DLD1 (cell line): ENCODE data around the gene TGFB1.
"Not testable (repeated sequence)": the region's sequence is repeated elsewhere in the genome, so short reads cannot be mapped to it uniquely, and the experiment has no call there.

ENCODE experiments used
- in situ Hi-C: cut with HindIII; loops from 2 replicates; pipeline ENCODE4 v1.10.0; 2017; ENCODE audit warnings: low sequenced_read_pairs

Gene TGFB1

DNA sequence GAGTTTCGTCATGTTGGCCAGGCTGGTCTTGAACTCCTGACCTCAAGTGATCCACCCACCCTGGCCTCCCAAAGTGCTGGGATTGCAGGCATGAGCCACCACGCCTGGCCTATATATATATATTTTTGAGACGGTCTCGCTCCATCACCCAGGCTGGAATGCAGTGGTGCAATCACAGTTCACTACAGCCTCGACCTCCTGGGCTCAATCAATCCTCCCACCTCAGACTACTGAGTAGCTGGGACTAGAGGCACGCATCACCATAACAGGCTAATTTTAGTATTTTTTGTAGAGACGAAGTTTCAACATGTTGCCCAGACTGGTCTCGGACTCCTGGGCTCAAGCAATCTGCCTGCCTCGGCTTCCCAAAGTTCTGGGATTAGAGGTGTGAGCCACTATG lies 6.8 kb downstream of the TGFB1 start:
- in situ Hi-C loops: not testable (repeated sequence)

DNA sequence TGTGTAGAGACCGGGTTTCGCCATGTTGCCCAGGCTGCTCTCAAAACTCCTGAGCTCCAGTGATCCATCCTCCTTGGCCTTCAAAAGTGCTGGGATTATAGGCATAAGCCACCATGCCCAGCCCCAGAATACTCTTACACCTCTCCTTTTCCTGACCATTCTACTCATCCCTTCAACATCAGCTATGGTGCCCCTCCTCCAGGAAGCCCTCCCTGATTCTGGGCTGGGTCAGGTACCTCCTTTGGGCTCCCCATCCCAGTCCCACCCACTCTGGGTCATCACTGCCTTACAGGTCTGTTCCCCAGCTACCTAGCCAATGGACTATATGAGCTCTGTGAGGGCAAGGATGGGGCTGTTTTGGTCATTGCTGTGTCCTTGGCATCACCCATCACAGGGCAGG lies 9.6 kb downstream of the TGFB1 start:
- in situ Hi-C loops: no loop called here

DNA sequence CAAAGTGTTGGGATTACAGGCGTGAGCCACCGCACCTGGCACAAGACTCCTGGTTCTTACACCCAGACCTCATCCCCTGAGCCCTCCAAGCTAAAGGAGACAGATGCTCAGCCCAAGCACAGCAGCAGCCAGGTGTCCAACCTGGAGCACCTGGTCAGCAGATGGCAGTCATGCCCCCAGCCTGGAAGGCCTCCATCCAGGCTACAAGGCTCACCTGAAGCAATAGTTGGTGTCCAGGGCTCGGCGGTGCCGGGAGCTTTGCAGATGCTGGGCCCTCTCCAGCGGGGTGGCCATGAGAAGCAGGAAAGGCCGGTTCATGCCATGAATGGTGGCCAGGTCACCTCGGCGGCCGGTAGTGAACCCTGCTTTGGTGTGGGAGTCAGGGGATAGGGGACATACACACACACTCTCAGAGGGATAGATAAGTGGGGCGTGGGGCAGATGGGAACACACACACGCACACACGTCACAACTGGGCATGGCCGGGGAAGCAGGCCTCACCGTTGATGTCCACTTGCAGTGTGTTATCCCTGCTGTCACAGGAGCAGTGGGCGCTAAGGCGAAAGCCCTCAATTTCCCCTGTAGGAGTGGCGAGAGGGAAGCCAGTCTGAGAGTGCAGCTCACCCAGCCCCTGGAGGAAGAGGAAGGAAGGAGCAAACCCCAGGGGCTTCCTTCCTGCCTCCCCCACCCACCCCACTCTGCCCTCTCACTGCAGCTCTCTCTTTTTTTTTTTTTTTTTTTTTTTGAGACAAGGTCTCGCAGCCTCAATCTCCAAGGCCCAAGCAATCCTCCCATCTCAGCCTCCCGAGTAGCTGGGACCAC lies 11.8 kb downstream of the TGFB1 start:
- in situ Hi-C loops: no loop called here

DNA sequence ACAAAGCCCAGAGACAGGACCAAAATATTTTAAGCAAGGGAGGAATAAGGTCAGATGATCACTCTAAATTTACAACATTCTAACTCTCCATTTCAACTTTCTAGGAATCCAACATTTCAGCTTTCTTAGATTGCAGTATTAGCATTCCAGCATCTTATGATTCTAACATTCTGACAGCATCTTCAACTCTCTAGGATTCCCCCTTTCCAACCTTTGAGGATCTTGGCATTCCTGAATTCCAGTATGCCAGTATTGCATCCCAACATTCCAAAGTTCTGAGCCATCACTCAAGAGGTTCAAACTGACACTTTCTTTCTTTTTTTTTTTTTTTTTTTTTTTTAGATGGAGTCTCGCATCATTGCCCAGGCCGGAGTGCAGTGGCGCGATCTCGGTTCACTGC lies 13.8 kb downstream of the TGFB1 start:
- in situ Hi-C loops: no loop called here

DNA sequence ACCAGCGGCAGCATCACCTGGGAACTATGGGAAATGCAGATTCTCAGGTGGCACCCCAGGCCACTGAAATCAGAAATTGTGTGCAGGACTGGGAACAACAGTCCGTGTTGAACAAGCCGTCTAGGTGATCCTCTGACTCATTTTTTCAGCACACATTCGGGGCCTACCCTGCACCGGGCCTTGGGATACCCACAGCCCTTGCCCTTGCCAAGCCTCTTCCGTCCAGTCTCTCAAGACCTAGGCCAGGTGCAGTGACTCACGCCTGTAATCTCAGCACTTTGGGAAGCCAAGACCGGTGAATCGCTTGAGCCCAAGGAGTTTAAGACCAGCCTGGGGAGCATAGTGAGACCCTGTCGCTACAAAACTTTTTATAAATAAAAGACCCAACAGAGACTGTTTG lies 18.3 kb downstream of the TGFB1 start:
- in situ Hi-C loops: no loop called here

DNA sequence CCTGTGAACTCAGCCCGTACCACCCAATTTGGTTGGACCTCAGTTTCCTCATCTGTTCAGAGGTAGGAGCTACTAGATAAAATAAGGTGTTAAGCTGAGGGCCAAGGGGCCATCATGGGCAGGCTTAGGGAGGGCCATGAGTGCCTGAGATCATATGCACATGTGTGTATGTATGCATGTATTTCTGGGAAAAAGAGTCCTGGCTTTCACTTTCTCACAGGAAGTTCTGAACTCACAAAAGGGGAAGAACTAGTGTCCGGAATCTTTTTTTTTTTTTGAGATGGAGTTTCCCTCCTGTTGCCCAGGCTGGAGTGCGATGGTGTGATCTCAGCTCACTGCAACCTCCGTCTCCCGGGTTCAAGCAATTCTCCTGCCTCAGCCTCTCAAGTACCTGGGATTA lies 18.9 kb downstream of the TGFB1 start:
- in situ Hi-C loops: no loop called here

DNA sequence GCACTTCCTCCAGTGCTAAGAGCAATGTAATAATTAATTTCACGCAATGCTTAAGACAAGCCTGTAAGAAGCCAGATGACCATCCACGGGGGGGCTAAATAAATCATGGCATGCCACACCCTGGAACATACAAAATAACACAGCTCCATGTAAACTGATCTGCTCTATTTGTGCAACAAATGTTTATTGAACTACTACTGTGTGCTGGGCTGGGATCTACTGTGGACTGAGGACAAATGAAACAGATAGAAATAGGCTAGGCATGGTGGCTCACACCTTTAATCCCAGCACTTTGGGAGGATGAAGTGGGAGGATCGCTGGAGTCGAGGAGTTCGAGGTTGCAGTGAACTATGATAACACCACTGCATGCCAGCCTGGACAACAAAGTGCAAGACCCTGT lies 21.3 kb downstream of the TGFB1 start:
- in situ Hi-C loops: no loop called here

DNA sequence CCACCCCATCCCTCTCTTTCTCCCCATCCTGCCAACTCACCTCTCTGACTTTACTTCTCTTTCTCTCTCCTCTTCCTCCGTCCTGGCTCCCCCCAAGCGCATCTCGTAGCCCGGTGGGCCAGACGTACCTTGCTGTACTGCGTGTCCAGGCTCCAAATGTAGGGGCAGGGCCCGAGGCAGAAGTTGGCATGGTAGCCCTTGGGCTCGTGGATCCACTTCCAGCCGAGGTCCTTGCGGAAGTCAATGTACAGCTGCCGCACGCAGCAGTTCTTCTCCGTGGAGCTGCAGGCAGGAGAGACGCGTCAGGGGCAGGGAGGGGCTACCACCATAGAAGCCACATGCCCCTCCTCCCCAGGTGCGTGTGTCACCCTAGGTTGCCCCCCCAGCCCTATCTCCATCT lies 21.7 kb downstream of the TGFB1 start:
- in situ Hi-C loops: no loop called here

DNA sequence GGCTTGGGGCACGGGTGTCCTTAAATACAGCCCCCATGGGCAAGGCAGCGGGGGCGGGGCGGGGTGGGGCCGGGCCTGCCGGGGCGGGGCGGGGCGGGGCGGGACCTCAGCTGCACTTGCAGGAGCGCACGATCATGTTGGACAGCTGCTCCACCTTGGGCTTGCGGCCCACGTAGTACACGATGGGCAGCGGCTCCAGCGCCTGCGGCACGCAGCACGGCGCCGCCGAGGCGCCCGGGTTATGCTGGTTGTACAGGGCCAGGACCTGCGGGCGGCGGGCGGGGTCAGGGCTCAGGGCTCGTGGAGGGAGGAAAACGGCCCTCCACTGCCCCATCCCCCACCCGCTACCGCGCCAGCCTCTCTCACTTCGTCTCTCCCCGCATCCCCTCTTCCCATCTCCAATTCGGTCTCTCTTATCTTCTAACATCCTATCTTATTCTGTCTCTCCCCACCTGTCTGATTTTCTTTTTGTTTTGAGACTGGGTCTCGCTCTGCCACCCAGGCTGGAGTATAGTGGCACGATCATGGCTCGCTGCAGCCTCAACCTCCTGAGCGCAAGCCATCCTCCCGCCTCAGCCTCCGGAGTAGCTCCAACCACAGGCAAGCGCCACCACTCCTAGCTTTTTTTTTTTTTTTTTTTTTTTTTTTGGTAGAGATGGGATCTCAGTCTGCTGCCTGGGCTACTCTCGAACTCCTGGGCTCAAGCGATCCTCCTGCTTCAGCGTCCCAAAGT lies 22.6 kb downstream of the TGFB1 start:
- in situ Hi-C loops: no loop called here

DNA sequence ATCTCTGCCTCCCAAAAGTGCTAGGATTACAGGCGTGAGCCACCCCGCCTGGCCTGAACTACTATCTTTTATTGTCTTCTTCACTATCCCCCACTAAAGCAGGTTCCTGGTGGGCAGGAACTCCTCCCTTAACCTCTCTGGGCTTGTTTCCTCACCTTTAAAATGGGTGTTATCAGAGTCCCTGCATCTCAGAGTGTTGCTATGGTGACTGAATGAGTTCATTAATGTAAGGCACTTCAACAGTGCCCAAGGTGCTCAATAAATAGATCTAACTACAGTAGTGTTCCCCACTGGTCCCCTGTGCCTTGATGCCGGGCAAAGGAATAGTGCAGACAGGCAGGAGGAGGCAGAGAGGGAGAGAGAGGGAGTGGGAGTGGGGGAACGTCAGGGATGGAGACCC lies 23.2 kb downstream of the TGFB1 start:
- in situ Hi-C loops: no loop called here

DNA sequence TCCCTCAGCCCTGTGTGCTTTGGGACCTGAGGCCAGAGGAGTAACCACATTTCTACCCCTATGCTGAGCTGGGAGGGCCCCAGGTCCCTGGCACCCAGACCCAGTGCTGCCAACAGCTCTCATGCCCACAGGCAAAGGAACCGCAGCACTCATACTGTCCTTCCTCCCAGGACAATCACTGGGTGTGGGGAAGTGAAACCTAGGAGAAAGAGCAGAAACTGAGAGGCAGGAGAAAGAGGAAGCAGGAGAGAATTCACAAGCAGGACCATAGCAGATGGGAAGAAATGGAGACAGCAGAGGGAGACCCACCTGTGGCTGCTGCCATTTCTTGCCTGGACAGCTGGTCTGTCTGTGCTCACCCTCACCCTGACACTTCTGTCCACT lies 24.9 kb downstream of the TGFB1 start:
- in situ Hi-C loops: no loop called here

DNA sequence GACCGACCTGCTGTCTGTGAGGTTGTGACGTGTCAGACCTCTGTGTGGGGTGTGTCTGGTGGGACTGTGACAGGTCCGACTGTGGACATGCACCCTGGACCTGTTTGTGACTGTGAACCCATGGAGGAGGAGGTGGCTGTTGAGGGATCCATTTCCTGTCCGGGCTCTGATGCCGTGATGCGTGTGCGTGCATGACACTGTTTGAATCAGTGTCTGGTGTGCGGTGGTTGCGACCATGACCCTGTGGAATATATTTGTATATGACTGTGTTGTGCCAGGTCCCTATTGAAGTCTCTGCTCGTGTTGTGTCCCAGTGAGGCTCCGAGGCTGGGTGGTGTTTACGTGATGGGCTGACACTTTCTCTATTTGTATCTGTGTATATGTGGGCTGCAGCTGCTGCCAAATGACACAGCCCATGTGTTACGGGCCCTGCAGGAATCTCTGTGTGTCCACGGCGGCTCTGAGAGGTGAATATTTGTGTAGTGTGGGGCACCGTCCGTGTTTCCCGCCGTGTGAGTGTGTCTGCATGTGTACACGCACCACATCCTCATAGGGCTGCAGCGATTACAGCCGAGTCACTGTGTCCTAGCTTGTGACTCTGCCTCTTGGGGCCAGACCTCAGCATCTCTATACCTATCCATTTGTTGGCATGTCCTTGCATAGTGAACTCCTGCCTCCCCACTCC lies 25.4 kb downstream of the TGFB1 start:
- in situ Hi-C loops: no loop called here

DNA sequence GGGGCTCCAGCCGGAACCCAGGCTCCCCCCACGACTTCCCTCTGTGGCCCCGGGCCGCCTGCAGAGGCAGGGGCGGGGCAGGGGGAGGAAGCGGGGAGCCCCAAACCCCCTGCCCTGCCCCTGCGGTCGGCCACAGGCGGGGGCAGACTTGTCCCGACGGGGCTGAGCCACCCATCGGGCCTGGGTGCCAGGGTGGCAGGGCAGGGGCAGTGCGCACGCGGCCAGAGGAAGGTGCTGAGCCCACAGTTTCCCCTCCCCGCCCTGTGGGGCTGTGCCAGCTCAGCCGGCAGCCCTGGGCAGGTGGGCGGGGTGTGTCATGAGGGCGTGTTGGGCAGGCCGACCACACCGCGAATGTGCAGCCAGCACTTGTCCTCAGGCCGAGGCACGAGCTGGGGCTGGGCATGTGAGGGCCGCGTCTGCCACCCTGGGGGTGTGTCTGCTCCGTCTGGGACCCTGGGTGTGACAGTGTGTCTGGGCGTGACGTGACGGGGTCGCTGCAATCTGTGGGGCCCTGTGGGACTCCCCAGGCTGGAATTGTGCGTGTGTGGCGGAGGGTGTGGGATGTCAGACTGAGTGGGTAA lies 26.1 kb downstream of the TGFB1 start:
- in situ Hi-C loops: no loop called here

DNA sequence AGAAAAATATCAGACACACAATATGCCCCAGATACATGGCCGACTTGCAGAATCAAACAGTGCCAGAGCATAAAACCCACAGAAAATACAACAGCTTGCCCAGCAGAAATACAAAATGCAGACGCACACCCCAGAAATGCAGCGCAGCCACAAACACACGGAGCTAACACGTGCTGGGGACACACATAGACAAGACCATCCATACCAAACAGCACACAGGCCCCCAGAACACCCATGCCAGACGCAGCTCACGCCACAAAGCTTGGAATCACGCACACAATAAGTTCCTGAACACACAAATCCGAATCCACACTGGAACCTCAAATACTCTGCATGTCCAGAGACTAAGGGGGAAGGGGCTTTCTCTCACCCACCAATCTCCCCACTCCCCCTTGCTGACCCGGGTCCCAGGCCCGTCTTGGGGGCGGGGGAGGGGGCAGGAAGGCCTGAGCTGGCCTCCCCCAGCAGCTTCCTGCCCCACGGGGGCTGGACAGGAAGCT lies 26.6 kb downstream of the TGFB1 start:
- in situ Hi-C loops: no loop called here

DNA sequence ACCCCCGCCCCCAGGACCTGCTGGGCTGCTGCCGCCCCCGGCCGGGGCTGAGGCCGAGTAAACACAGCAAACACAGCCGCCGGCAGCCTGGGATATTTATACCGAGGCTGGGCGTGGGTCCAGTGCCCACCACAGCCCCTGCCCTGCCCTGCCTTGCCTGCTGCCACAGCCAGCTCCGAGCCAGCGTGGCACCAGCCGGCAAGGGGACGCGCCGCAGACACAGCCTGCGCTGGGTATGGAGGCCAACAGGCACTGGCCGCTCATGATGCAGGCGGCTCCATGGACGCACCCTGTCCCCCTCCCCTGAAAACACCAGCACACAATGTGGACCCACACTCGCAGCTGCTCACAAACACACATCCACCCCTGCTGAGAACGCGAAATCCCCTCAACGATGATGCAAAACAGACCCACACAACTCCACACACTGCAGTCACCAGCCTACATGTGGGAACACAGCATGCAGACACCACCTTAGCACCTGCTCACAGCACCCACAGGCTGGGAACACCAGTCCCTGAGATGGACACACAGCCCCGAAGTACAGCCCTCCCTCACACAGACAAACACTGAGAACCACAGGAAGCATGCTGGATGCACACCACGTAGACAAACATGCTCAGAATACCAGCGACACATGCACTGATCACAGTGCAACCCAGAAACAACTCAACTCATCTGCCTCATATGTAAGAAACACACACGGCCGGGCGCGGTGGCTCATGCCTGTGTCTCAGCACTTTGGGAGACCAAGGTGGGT lies 27.6 kb downstream of the TGFB1 start:
- in situ Hi-C loops: no loop called here

DNA sequence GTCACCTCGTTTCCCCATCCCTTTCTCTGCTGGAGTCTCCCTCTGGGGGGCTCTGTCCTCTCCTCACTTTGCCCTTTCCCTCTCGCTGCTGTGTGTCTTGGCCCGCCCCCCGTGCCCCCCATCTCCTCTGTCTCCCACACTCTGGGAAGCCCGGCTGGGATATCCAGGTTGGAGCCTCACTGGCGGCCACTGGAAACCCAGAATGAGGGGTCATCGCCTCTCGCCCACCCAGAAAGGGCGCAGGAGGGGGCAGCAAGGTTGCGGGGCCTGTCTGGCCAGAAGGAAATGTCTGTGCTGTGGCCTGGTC lies 28.1 kb downstream of the TGFB1 start:
- in situ Hi-C loops: no loop called here

DNA sequence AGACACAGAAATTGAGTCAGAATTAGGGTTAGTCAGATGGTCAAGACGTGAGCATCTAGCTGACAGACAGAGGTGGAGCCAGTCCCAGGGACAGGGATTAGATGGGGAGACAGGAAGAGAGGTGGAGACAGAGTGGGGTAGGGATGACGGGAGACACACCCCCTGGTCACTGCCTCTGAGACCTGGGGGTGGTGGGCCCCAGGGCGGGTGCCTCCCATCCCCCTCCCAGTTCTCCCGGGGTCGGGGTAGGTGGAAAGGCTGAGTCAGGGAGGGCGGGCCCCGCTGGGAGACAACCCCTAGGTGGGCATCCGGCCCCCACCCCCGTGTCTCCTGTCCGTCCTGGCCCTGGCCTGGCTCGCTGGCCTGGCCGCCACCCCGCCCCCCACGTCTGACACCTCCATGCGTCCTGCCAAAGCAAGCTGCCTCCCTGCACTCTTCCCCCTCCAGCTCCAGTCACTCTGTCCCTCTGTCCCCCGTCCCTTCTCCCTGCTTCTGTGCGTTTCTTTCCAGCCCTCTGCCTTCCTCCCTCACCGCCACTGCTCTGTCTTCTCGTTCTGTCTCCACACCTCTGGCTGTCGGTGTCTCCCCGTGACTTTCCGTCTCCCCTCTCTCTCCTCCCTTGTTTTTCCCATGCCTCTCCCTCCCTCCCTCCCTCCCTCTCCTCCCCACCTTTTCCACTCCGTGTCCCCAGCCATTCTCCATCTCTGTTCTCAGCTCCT lies 28.6 kb downstream of the TGFB1 start:
- in situ Hi-C loops: no loop called here

DNA sequence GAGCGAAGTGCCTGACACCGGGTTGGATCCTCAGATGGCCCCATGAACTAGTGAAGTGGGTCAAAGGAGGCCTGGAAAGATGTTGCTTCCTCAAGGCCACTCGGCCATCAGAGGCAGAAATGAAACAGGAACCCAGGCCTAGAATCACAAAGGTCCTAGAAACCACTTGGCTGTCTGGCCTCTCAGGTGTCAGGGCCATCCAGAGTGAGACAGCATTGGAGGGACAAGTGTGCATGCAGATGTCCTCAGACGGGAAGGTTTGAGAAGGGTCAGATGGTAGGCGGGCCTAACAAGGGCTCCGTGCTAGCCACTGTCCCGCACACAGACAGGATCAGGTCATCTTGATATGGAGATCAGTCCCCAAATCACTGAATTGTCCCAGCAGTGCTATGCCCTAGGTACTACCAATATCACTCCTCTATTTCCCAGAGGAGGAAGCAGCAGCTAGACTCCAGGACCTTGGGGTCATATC lies 29.5 kb downstream of the TGFB1 start:
- in situ Hi-C loops: no loop called here

DNA sequence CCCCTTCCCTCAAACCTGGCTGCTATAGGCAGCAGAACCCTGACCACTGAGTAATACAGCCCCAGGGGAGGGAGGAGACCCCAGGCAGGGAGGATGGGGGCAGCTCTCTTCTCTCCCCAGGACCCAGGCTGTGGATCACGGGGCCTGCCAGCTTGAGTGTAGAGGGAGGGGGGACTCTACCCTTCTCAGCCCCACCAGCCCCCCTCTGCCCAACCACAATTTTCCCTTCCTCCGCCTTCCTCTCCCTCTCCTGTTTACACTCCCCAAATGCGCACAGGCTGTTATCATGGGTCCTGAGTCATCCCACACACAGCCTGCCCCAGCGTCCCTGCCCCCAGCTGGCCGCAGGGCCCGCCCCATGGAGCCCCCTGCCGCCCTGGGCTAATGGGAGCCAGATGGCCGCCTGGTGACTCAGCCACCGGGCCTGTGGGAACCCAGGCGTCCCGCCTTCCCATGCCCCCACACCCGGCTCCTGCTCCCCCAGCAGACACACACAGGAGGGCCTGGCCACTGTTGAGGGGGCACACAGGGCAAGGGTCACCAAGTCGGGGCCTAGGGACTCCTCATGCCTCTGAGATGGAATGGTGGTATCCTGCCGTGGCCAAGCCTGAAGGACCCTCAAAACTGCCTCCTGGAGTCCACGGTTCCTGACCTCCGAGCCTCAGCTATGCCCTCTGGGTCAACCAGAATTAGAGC lies 30.1 kb downstream of the TGFB1 start:
- in situ Hi-C loops: no loop called here
